GM18858 (cell line): ENCODE results near the gene RGS18.
"Not testable (repeated sequence)": the region's sequence is repeated elsewhere in the genome, so short reads cannot be mapped to it uniquely, and the experiment has no call there.

Source experiments
- ATAC-seq: cut with Tn5 transposase; IDR thresholded peaks from one replicate; pipeline ENCODE4 v1.9.1; 2021; ENCODE audit not compliant: unreplicated experiment

RGS18 gene

GRCh38 chr1:192158181-192158580 is at the start of gene RGS18:
Gene RGS18 (plus strand): TSS chr1:192158462. CDS start chr1:192158638, 176 bp downstream.
- peak; percentile 86 for ATAC-seq

- ATAC-seq: no peak
Observed at GRCh38 chr1:192109576-192109975, 48.7 kb upstream of the RGS18 start.

GRCh38 chr1:192115000-192115399 is 43.3 kb upstream of the RGS18 start:
- ATAC-seq: no peak

GRCh38 chr1:192118881-192119405 is 39.3 kb upstream of the RGS18 start:
- no peak for ATAC-seq

GRCh38 chr1:192119701-192120100 is 38.6 kb upstream of the RGS18 start:
- no peak for ATAC-seq

- no peak for ATAC-seq
Observed at GRCh38 chr1:192122668-192123067, 35.6 kb upstream of the RGS18 start.

GRCh38 chr1:192123212-192123611 is 35.0 kb upstream of the RGS18 start:
- ATAC-seq: no peak

- no peak for ATAC-seq
Observed at GRCh38 chr1:192126030-192126619, 32.1 kb upstream of the RGS18 start.

- ATAC-seq: no peak
Observed at GRCh38 chr1:192130175-192130574, 28.1 kb upstream of the RGS18 start.

- not testable (repeated sequence) for ATAC-seq
Observed at GRCh38 chr1:192130865-192131264, 27.4 kb upstream of the RGS18 start.

- ATAC-seq: no peak
Observed at GRCh38 chr1:192131914-192132313, 26.3 kb upstream of the RGS18 start.

GRCh38 chr1:192133350-192133926 is 24.8 kb upstream of the RGS18 start:
- ATAC-seq: no peak

- ATAC-seq: no peak
Observed at GRCh38 chr1:192140382-192140781, 17.9 kb upstream of the RGS18 start.

- ATAC-seq: no peak
Observed at GRCh38 chr1:192147221-192147620, 11.0 kb upstream of the RGS18 start.

GRCh38 chr1:192147696-192148095 is 10.6 kb upstream of the RGS18 start:
- no peak for ATAC-seq

GRCh38 chr1:192151176-192151575 is 7.1 kb upstream of the RGS18 start:
- no peak for ATAC-seq

GRCh38 chr1:192153276-192153675 is 5.0 kb upstream of the RGS18 start:
- no peak for ATAC-seq

GRCh38 chr1:192157067-192157466 is 1.2 kb upstream of the RGS18 start:
- no peak for ATAC-seq

- ATAC-seq: no peak
Observed at GRCh38 chr1:192159014-192159413, 752 bp downstream of the RGS18 start.

GRCh38 chr1:192159781-192160180 is 1.5 kb downstream of the RGS18 start:
- ATAC-seq: no peak

GRCh38 chr1:192160196-192160595 is 1.9 kb downstream of the RGS18 start:
- no peak for ATAC-seq

- ATAC-seq: no peak
Observed at GRCh38 chr1:192161976-192162375, 3.7 kb downstream of the RGS18 start.

GRCh38 chr1:192162376-192162775 is 4.1 kb downstream of the RGS18 start:
- no peak for ATAC-seq
